HG03045 (cell line): ENCODE data around the gene C5.
A peak's percentile ranks its signal among the peaks of the same experiment; 100 is the strongest.
"Not testable (repeated sequence)": the region's sequence is repeated elsewhere in the genome, so short reads cannot be mapped to it uniquely, and the experiment has no call there.

Experiments used
- ATAC-seq: cut with Tn5 transposase; IDR thresholded peaks from one replicate; pipeline ENCODE4 v1.9.1; 2021; ENCODE audit warnings: mild to moderate bottlenecking, moderate library complexity; ENCODE audit not compliant: unreplicated experiment

The C5 gene

GRCh38 chr9:121050128-121050988 lies at the start of gene C5:
Gene C5, minus strand, starts transcription at chr9:121050275. Its CDS starts 29 bp downstream, at chr9:121050246.
- ATAC-seq = no peak

- ATAC-seq = no peak
Measured at GRCh38 chr9:121098567-121099198, 48.6 kb upstream of the C5 start.

- no peak for ATAC-seq
Measured at GRCh38 chr9:121095057-121095456, 45.0 kb upstream of the C5 start.

GRCh38 chr9:121090743-121091142 lies 40.7 kb upstream of the C5 start:
- ATAC-seq = not testable (repeated sequence)

GRCh38 chr9:121088576-121088975 lies 38.5 kb upstream of the C5 start:
- ATAC-seq = no peak

GRCh38 chr9:121085661-121086060 lies 35.6 kb upstream of the C5 start:
- no peak for ATAC-seq

GRCh38 chr9:121082075-121082474 lies 32.0 kb upstream of the C5 start:
- no peak for ATAC-seq

GRCh38 chr9:121075251-121076036 lies 25.4 kb upstream of the C5 start:
- ATAC-seq = peak; percentile 14

GRCh38 chr9:121074370-121075250 lies 24.5 kb upstream of the C5 start, which contains the start of gene CNTRL:
Gene CNTRL, plus strand, starts transcription at chr9:121074955. Its CDS starts 13,372 bp downstream, at chr9:121088327.
- ATAC-seq = peak; percentile 68

- ATAC-seq = no peak
Measured at GRCh38 chr9:121073038-121073437, 23.0 kb upstream of the C5 start.

- ATAC-seq = no peak
Measured at GRCh38 chr9:121071756-121072421, 21.8 kb upstream of the C5 start.

- no peak for ATAC-seq
Measured at GRCh38 chr9:121071370-121071755, 21.3 kb upstream of the C5 start.

- ATAC-seq = no peak
Measured at GRCh38 chr9:121069396-121069795, 19.3 kb upstream of the C5 start.

GRCh38 chr9:121067640-121068039 lies 17.6 kb upstream of the C5 start:
- no peak for ATAC-seq

- ATAC-seq = no peak
Measured at GRCh38 chr9:121066850-121067249, 16.8 kb upstream of the C5 start.

GRCh38 chr9:121059998-121060636 lies 10.0 kb upstream of the C5 start:
- no peak for ATAC-seq

GRCh38 chr9:121059513-121059912 lies 9.4 kb upstream of the C5 start:
- no peak for ATAC-seq

- no peak for ATAC-seq
Measured at GRCh38 chr9:121057821-121058220, 7.7 kb upstream of the C5 start.

GRCh38 chr9:121055642-121056143 lies 5.6 kb upstream of the C5 start:
- ATAC-seq = no peak
